Measurements from ENCODE around the gene ABCB11.

Gene ABCB11

DNA sequence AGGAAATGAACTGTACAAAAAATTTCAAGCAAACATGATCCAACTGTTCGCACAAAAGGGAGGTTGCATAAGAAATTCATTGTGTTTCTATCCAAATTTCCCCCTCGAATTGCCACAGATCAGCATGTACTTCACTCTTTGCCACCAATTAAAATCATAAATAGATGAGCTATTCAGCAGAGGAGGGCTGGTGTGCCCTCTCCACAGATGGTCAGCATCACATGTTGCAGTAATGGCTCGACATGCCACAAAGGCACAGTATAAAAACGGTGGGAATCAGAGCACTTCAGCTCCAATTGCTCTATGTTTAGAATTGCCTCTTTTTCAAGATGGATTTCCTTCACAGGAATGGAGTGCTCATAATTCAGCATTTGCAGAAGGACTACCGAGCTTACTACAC is 130.1 kb downstream of the ABCB11 start, which contains the start of gene G6PC2:
Gene G6PC2, plus strand, starts transcription at position 289 of the 400 bp plus-strand sequence. Its CDS starts 41 bp downstream, at position 330.
- in situ Hi-C loops (cut with HindIII; ENCODE audit: low pct_ligation_motif_present, low sequenced_read_pairs): no loop called here
- TF ChIP-seq, protein P1, sequence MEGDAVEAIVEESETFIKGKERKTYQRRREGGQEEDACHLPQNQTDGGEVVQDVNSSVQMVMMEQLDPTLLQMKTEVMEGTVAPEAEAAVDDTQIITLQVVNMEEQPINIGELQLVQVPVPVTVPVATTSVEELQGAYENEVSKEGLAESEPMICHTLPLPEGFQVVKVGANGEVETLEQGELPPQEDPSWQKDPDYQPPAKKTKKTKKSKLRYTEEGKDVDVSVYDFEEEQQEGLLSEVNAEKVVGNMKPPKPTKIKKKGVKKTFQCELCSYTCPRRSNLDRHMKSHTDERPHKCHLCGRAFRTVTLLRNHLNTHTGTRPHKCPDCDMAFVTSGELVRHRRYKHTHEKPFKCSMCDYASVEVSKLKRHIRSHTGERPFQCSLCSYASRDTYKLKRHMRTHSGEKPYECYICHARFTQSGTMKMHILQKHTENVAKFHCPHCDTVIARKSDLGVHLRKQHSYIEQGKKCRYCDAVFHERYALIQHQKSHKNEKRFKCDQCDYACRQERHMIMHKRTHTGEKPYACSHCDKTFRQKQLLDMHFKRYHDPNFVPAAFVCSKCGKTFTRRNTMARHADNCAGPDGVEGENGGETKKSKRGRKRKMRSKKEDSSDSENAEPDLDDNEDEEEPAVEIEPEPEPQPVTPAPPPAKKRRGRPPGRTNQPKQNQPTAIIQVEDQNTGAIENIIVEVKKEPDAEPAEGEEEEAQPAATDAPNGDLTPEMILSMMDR (IDR thresholded peaks at IDR 0.05; ENCODE audit: low read depth, low read length, missing control alignments): no peak
- H3K27ac ChIP-seq: no peak within 1 kb of the TSS

DNA sequence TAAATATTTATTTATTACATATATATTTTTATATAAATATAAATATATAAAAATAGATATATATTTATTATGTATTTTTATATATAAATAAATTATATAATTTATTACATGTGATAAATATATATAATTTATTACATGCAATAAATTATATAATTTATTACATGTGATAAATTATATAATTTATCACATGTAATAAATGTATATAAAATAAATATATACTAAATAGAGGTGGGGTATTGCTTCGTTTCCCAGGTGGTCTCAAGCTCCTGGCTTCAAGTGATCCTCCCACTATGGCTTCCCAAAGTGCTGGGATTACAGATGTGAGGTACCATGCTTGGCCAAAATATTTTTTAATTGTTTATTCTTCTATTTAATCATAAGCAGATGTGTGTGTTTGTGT is 133.7 kb downstream of the ABCB11 start:
- no peak for DNase-seq
- in situ Hi-C loops (cut with HindIII; ENCODE audit: low pct_ligation_motif_present, low sequenced_read_pairs): no loop called here
- H3K27ac ChIP-seq: no peak overlapping the region
- H3K27me3 ChIP-seq (replicated peaks): peaks cover 4% of the 10 kb centered on the region
- no peaks in the 10 kb centered on the region for H3K36me3 ChIP-seq (replicated peaks)
- no peak overlapping the region for H3K4me3 ChIP-seq (ENCODE audit: low read depth, low read length)
- TF ChIP-seq, protein P1 (IDR thresholded peaks at IDR 0.05; ENCODE audit: low read depth, low read length, missing control alignments): no peak

More for the DNA sequence above, 130.1 kb downstream of the ABCB11 start, which contains the start of gene G6PC2:
- Histone ChIP-seq H3K27me3 (replicated peaks) (peaks cover 4% of the 10 kb centered on the region), H3K36me3 (replicated peaks) (no peaks in the 10 kb centered on the region), H3K4me3 (ENCODE audit: low read depth, low read length) (no peak within 1 kb of the TSS)
- DNase-seq: no peak

GRCh38 chr2:168896783-168897182 is 134.3 kb downstream of the ABCB11 start:
- no peak for DNase-seq
- H3K27ac ChIP-seq: no peak overlapping the region
- in situ Hi-C loops (cut with HindIII; ENCODE audit: low pct_ligation_motif_present, low sequenced_read_pairs): no loop called here
- H3K36me3 ChIP-seq (replicated peaks): no peaks in the 10 kb centered on the region
- TF ChIP-seq, protein P1 (IDR thresholded peaks at IDR 0.05; ENCODE audit: low read depth, low read length, missing control alignments): no peak
- H3K4me3 ChIP-seq (ENCODE audit: low read depth, low read length): no peak overlapping the region
- peaks cover 4% of the 10 kb centered on the region for H3K27me3 ChIP-seq (replicated peaks)

DNA sequence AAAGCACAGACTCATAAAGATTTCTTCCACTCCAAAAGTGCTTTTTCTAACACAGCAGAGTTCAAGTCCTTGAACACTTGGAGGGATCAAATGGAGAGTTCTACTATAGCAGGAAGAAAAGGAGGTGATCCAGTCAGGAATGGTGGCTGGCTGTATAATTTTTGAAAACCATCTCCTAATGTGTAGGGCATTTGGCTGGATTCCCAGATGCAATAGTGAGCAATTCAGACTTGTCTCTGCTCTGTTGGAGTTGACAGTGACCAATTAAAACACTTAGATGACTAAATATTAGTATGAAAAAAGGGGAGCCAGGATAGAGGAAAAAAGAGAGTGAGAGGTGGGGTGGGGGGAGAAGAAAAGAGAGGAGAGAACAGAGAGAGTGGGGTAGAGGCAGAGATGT is 135.4 kb downstream of the ABCB11 start:
- H3K27ac ChIP-seq: no peak overlapping the region
- in situ Hi-C loops (cut with HindIII; ENCODE audit: low pct_ligation_motif_present, low sequenced_read_pairs): no loop called here
- H3K27me3 ChIP-seq (replicated peaks): peaks cover 2% of the 10 kb centered on the region
- H3K36me3 ChIP-seq (replicated peaks): no peaks in the 10 kb centered on the region
- H3K4me3 ChIP-seq (ENCODE audit: low read depth, low read length): no peak overlapping the region
- no peak for DNase-seq
- TF ChIP-seq, protein P1 (IDR thresholded peaks at IDR 0.05; ENCODE audit: low read depth, low read length, missing control alignments): no peak

- Histone ChIP-seq H3K4me3 (ENCODE audit: low read depth, low read length) (no peak overlapping the region), H3K27ac (no peak overlapping the region), H3K36me3 (replicated peaks) (no peaks in the 10 kb centered on the region), H3K27me3 (replicated peaks) (no peaks in the 10 kb centered on the region)
- in situ Hi-C loops (cut with HindIII; ENCODE audit: low pct_ligation_motif_present, low sequenced_read_pairs): no loop called here
- TF ChIP-seq, protein P1 (IDR thresholded peaks at IDR 0.05; ENCODE audit: low read depth, low read length, missing control alignments): no peak
- DNase-seq: no peak
Measured at GRCh38 chr2:168894720-168895119, 136.4 kb downstream of the ABCB11 start.

DNA sequence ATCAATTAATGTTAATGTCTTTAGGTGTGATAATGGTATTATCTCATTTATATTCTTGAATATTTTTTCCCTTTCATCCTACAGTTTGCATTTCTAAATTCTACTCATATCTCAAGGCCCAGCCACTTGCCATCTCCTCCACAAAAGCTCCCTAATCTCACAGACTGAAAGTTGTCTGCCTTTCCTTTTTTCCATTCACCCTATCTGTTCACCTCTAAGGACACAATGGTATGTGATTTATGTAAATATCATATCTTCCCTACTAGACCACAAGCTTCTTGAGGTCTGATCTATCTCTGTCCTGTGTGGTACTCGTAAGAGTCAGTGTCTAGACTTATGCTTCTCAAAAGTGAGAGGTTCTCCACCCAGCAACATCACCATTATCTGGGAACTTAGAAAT is 137.0 kb downstream of the ABCB11 start:
- H3K4me3 ChIP-seq (ENCODE audit: low read depth, low read length): no peak overlapping the region
- in situ Hi-C loops (cut with HindIII; ENCODE audit: low pct_ligation_motif_present, low sequenced_read_pairs): no loop called here

More for the DNA sequence above, 137.0 kb downstream of the ABCB11 start:
- TF ChIP-seq, protein P1 (IDR thresholded peaks at IDR 0.05; ENCODE audit: low read depth, low read length, missing control alignments): no peak
- DNase-seq: no peak
- Histone ChIP-seq H3K27me3 (replicated peaks) (no peaks in the 10 kb centered on the region), H3K36me3 (replicated peaks) (no peaks in the 10 kb centered on the region), H3K27ac (no peak overlapping the region)

All from brain microvascular endothelial cell (primary cell).